H9 (cell line): ENCODE data around the gene P2RY12. TPM values are rescaled to one million over a fixed set of nuclear protein-coding genes. Genes with fewer than 3 reads are reported as not detected.

Experiments used
- DNase-seq: peaks from one replicate; pipeline ENCODE4 v3.0.0-alpha.2; 2017
- H2AFZ ChIP-seq: one replicate; pipeline ENCODE4 v1.6.1; 2013; ENCODE audit warnings: mild to moderate bottlenecking, low read length, control low read depth, moderate library complexity
- H2AK5ac ChIP-seq: 2 replicates; pipeline ENCODE4 v1.6.1; 2013; ENCODE audit warnings: low read length, control low read depth, mixed read lengths; ENCODE audit not compliant: insufficient read length
- H2BK120ac ChIP-seq: one replicate; pipeline ENCODE4 v1.6.1; 2013; ENCODE audit warnings: low read depth, mild to moderate bottlenecking, low read length, control low read depth, inconsistent platforms; ENCODE audit not compliant: poor library complexity, severe bottlenecking
- H2BK12ac ChIP-seq: 2 replicates; pipeline ENCODE4 v1.6.1; 2013; ENCODE audit warnings: low read length, control low read depth, mixed read lengths, low read depth; ENCODE audit not compliant: insufficient read length
- H2BK15ac ChIP-seq: 2 replicates; pipeline ENCODE4 v1.6.1; 2013; ENCODE audit warnings: low read depth, low read length, control low read depth
- H2BK20ac ChIP-seq: one replicate; pipeline ENCODE4 v1.6.1; 2013; ENCODE audit warnings: low read depth, mild to moderate bottlenecking, low read length, control low read depth, inconsistent platforms; ENCODE audit not compliant: poor library complexity, severe bottlenecking
- H2BK5ac ChIP-seq: 2 replicates; pipeline ENCODE4 v1.6.1; 2013; ENCODE audit warnings: low read length, control low read depth, mixed read lengths; ENCODE audit not compliant: insufficient read length
- H3K14ac ChIP-seq: 2 replicates; pipeline ENCODE4 v1.6.1; 2013; ENCODE audit warnings: low read length, control low read depth; ENCODE audit not compliant: insufficient read depth
- H3K18ac ChIP-seq: 2 replicates; pipeline ENCODE4 v1.6.1; 2013; ENCODE audit warnings: low read depth, mild to moderate bottlenecking, mixed read lengths, low read length, control low read depth; ENCODE audit not compliant: insufficient read length
- H3K23ac ChIP-seq: 2 replicates; pipeline ENCODE4 v1.6.1; 2013; ENCODE audit warnings: low read length, control low read depth, mixed read lengths, low read depth; ENCODE audit not compliant: insufficient read length
- H3K23me2 ChIP-seq: 2 replicates; pipeline ENCODE4 v1.6.1; 2013; ENCODE audit warnings: low read depth, mild to moderate bottlenecking, mixed read lengths, low read length, control low read depth; ENCODE audit not compliant: insufficient read length, poor library complexity, severe bottlenecking
- H3K27ac ChIP-seq: 2 replicates; pipeline ENCODE4 v1.5.1; 2013; ENCODE audit warnings: low read length, control low read depth, mixed read lengths, low read depth; ENCODE audit not compliant: insufficient read length
- H3K27me3 ChIP-seq: 2 replicates; pipeline ENCODE4 v1.6.1; 2013; ENCODE audit warnings: low read length, control low read depth, inconsistent platforms; ENCODE audit not compliant: insufficient read depth
- H3K4ac ChIP-seq: 2 replicates; pipeline ENCODE4 v1.6.1; 2013; ENCODE audit warnings: low read depth, mild to moderate bottlenecking, control low read depth, inconsistent platforms, low read length, moderate library complexity
- H3K4me1 ChIP-seq: 2 replicates; pipeline ENCODE4 v1.6.1; 2013; ENCODE audit warnings: low read length, control low read depth, inconsistent platforms; ENCODE audit not compliant: insufficient read depth
- H3K4me2 ChIP-seq: 2 replicates; pipeline ENCODE4 v1.6.1; 2013; ENCODE audit warnings: low read length, control low read depth, mixed read lengths; ENCODE audit not compliant: insufficient read length, insufficient read depth
- H3K56ac ChIP-seq: 2 replicates; pipeline ENCODE4 v1.6.1; 2013; ENCODE audit warnings: low read depth, mild to moderate bottlenecking, mixed read lengths, low read length, control low read depth; ENCODE audit not compliant: insufficient read length
- H3K79me1 ChIP-seq: 2 replicates; pipeline ENCODE4 v1.6.1; 2013; ENCODE audit warnings: low read depth, mild to moderate bottlenecking, moderate library complexity, low read length, control low read depth, inconsistent platforms; ENCODE audit not compliant: insufficient read depth, poor library complexity, severe bottlenecking
- H3K79me2 ChIP-seq: 2 replicates; pipeline ENCODE4 v1.6.1; 2013; ENCODE audit warnings: low read length, control low read depth, inconsistent platforms; ENCODE audit not compliant: insufficient read depth
- H3K9ac ChIP-seq: 2 replicates; pipeline ENCODE4 v1.6.1; 2013; ENCODE audit warnings: low read length, control low read depth, mixed read lengths; ENCODE audit not compliant: insufficient read length; ENCODE audit errors: extremely low read depth
- H3K9me3 ChIP-seq: one replicate; pipeline ENCODE4 v1.6.1; 2013; ENCODE audit warnings: low read depth, low read length, inconsistent platforms; ENCODE audit not compliant: control insufficient read depth
- H3T11ph ChIP-seq: one replicate; pipeline ENCODE4 v1.6.1; 2013; ENCODE audit warnings: mild to moderate bottlenecking, low read length, control low read depth, inconsistent platforms
- H4K20me1 ChIP-seq: one replicate; pipeline ENCODE4 v1.6.1; 2013; ENCODE audit not compliant: control insufficient read depth, insufficient read length, insufficient read depth
- H4K5ac ChIP-seq: 2 replicates; pipeline ENCODE4 v1.6.1; 2013; ENCODE audit warnings: low read depth, mild to moderate bottlenecking, mixed read lengths, low read length, control low read depth; ENCODE audit not compliant: insufficient read length
- H4K8ac ChIP-seq: replicated peaks from 2 replicates; pipeline ENCODE4 v1.6.1; 2013; ENCODE audit warnings: low read length, control low read depth, mixed read lengths, low read depth; ENCODE audit not compliant: insufficient read length
- H4K91ac ChIP-seq: 2 replicates; pipeline ENCODE4 v1.6.1; 2013; ENCODE audit warnings: low read depth, mild to moderate bottlenecking, moderate library complexity, mixed read lengths, low read length, control low read depth; ENCODE audit not compliant: insufficient read length
- H3K27ac Mint-ChIP-seq, 3 experiments: 2 replicates in 2 of 3; 3 replicates in 1 of 3; pipeline ENCODE4 v1.8.0; 2020 to 2021; ENCODE audit warnings: mixed read lengths in 3 of 3, mild to moderate bottlenecking in 1 of 3, moderate library complexity in 1 of 3
- H3K27me3 Mint-ChIP-seq: 2 replicates; pipeline ENCODE4 v1.8.0; 2021; ENCODE audit warnings: low read depth, mild to moderate bottlenecking, moderate library complexity, mixed read lengths
- H3K36me3 Mint-ChIP-seq, 3 experiments: 2 replicates in 2 of 3; 3 replicates in 1 of 3; pipeline ENCODE4 v1.8.0; 2020 to 2021; ENCODE audit warnings: low read depth in 3 of 3, mixed read lengths in 3 of 3; ENCODE audit not compliant: insufficient read depth in 1 of 3
- H3K4me1 Mint-ChIP-seq, 2 experiments: 2 replicates each; pipeline ENCODE4 v1.8.0; 2020; ENCODE audit warnings: mixed read lengths in 2 of 2
- H3K4me3 Mint-ChIP-seq, 2 experiments: 2 replicates in 1 of 2; 3 replicates in 1 of 2; pipeline ENCODE4 v1.8.0; 2020 to 2021; ENCODE audit warnings: mild to moderate bottlenecking in 2 of 2, mixed read lengths in 2 of 2, moderate library complexity in 1 of 2
- H3K9me3 Mint-ChIP-seq, 2 experiments: 2 replicates in 1 of 2; 3 replicates in 1 of 2; pipeline ENCODE4 v1.8.0; 2020; ENCODE audit warnings: mild to moderate bottlenecking in 2 of 2, mixed read lengths in 2 of 2, moderate library complexity in 1 of 2
- WGBS: extraction: QIAGEN DNeasy Blood & Tissue Kit; methylation state at CpG from one replicate; pipeline ENCODE4 v1.1.7; 2013; ENCODE audit warnings: missing lambda C conversion rate, low lambda C conversion rate, mixed read lengths; ENCODE audit not compliant: insufficient read length; ENCODE audit errors: extremely low coverage; 5-methylcytosine and 5-hydroxymethylcytosine counted together
- total RNA-seq: library from RNA; stranded (reverse); gene quantifications from 2 replicates; pipeline ENCODE4 v1.2.1, GENCODE V29; 2021
- TF ChIP-seq, protein P1 (sequence below): fragments of 200-600 bp; sonication (generic); conservative IDR thresholded peaks from 3 replicates; pipeline ENCODE4 v1.8.0; 2021; ENCODE audit warnings: antibody characterized with exemption, mild to moderate bottlenecking

Gene P2RY12
- total RNA-seq, 1 experiment from 2014 or later, result not detected

GRCh38 chr3:151423091-151423490, 38.5 kb upstream of the P2RY12 start:
- H3K56ac ChIP-seq, result no peak overlapping the region
- no peak overlapping the region for H4K91ac ChIP-seq
- no CpG with 5 or more reads among the region's 5 CpGs for WGBS
- Mint-ChIP-seq H3K27me3 (no peaks in the 10 kb centered on the region; the same call in 1 of the 2 replicates), H3K36me3 (peaks cover 0 to 9% (median 2%) of the 10 kb centered on the region in 3 experiments; a peak in 3 of 7 replicates), H3K9me3 (no peaks in the 10 kb centered on the region), H3K4me3 (no peak overlapping the region), H3K4me1 (peaks cover 18 to 19% of the 10 kb centered on the region in 2 experiments), H3K27ac (no peak overlapping the region)
- no peak overlapping the region for H3K18ac ChIP-seq
- H3K4me1 ChIP-seq, result peaks cover 8% of the 10 kb centered on the region; the same call in 1 of the 2 replicates
- H3K23me2 ChIP-seq, result no peaks in the 10 kb centered on the region
- no peak overlapping the region for H2AK5ac ChIP-seq
- H3T11ph ChIP-seq, result no peak overlapping the region
- no peak for DNase-seq
- H2BK15ac ChIP-seq, result no peak overlapping the region
- H2BK20ac ChIP-seq, result no peak overlapping the region
- TF ChIP-seq, protein P1, sequence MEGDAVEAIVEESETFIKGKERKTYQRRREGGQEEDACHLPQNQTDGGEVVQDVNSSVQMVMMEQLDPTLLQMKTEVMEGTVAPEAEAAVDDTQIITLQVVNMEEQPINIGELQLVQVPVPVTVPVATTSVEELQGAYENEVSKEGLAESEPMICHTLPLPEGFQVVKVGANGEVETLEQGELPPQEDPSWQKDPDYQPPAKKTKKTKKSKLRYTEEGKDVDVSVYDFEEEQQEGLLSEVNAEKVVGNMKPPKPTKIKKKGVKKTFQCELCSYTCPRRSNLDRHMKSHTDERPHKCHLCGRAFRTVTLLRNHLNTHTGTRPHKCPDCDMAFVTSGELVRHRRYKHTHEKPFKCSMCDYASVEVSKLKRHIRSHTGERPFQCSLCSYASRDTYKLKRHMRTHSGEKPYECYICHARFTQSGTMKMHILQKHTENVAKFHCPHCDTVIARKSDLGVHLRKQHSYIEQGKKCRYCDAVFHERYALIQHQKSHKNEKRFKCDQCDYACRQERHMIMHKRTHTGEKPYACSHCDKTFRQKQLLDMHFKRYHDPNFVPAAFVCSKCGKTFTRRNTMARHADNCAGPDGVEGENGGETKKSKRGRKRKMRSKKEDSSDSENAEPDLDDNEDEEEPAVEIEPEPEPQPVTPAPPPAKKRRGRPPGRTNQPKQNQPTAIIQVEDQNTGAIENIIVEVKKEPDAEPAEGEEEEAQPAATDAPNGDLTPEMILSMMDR, result no peak
- no peak overlapping the region for H3K23ac ChIP-seq
- no peak overlapping the region for H3K9ac ChIP-seq
- H3K4ac ChIP-seq, result no peak overlapping the region
- no peaks in the 10 kb centered on the region for H3K79me1 ChIP-seq
- no peak overlapping the region for H2BK12ac ChIP-seq
- H3K9me3 ChIP-seq, result no peaks in the 10 kb centered on the region
- no peak overlapping the region for H3K4me2 ChIP-seq
- H4K5ac ChIP-seq, result no peak overlapping the region
- H2BK120ac ChIP-seq, result no peak overlapping the region
- H2BK5ac ChIP-seq, result no peak overlapping the region
- no peak overlapping the region for H2AFZ ChIP-seq
- no peak overlapping the region for H3K14ac ChIP-seq
- H3K27ac ChIP-seq, result no peak overlapping the region
- H4K20me1 ChIP-seq, result no peaks in the 10 kb centered on the region
- H3K27me3 ChIP-seq, result no peaks in the 10 kb centered on the region
- no peaks in the 10 kb centered on the region for H3K79me2 ChIP-seq
- no peak overlapping the region for H4K8ac ChIP-seq
